HEK293 (cell line): ENCODE results near the gene BCORL1.

Experiments
- CTCF ChIP-seq: fragments of 450-650 bp; formaldehyde crosslinking; IDR thresholded peaks from 2 replicates; pipeline ENCODE4 v1.5.1; 2016; ENCODE audit warnings: missing biosample characterization, missing genetic modification characterization
- HIC1 ChIP-seq: fragments of 450-650 bp; formaldehyde crosslinking; IDR thresholded peaks from 2 replicates; pipeline ENCODE4 v1.5.1; 2016; ENCODE audit warnings: missing biosample characterization, missing genetic modification characterization
- KLF10 ChIP-seq: fragments of 450-650 bp; IDR thresholded peaks from 2 replicates; pipeline ENCODE4 v1.5.1; 2018; ENCODE audit warnings: missing biosample characterization, mild to moderate bottlenecking, missing genetic modification characterization
- MYNN ChIP-seq: fragments of 450-650 bp; formaldehyde crosslinking; IDR thresholded peaks from 2 replicates; pipeline ENCODE4 v1.5.1; 2016; ENCODE audit warnings: missing biosample characterization, missing genetic modification characterization, borderline replicate concordance
- PATZ1 ChIP-seq: fragments of 450-650 bp; formaldehyde crosslinking; IDR thresholded peaks from 2 replicates; pipeline ENCODE4 v1.5.1; 2016; ENCODE audit warnings: missing biosample characterization, missing genetic modification characterization
- PRDM2 ChIP-seq: fragments of 450-650 bp; formaldehyde crosslinking; IDR thresholded peaks from 2 replicates; pipeline ENCODE4 v1.5.1; 2016; ENCODE audit warnings: missing biosample characterization, missing genetic modification characterization, borderline replicate concordance
- YY2 ChIP-seq: fragments of 450-650 bp; formaldehyde crosslinking; IDR thresholded peaks from 2 replicates; pipeline ENCODE4 v1.5.1; 2016; ENCODE audit warnings: missing biosample characterization, missing genetic modification characterization
- ZBTB17 ChIP-seq: fragments of 450-650 bp; formaldehyde crosslinking; IDR thresholded peaks from 2 replicates; pipeline ENCODE4 v1.5.1; 2016; ENCODE audit warnings: missing biosample characterization, missing genetic modification characterization
- ZBTB21 ChIP-seq: fragments of 450-650 bp; formaldehyde crosslinking; IDR thresholded peaks from 2 replicates; pipeline ENCODE4 v1.5.1; 2017; ENCODE audit warnings: missing biosample characterization, missing genetic modification characterization
- ZNF16 ChIP-seq: fragments of 450-650 bp; formaldehyde crosslinking; IDR thresholded peaks from 2 replicates; pipeline ENCODE4 v1.5.1; 2016; ENCODE audit warnings: low read depth, missing biosample characterization, missing genetic modification characterization
- ZNF169 ChIP-seq: fragments of 450-650 bp; formaldehyde crosslinking; IDR thresholded peaks from 2 replicates; pipeline ENCODE4 v1.5.1; 2016; ENCODE audit warnings: missing biosample characterization, missing genetic modification characterization
- ZNF174 ChIP-seq: fragments of 450-650 bp; formaldehyde crosslinking; IDR thresholded peaks from 2 replicates; pipeline ENCODE4 v1.5.0; 2017; ENCODE audit warnings: missing biosample characterization, mild to moderate bottlenecking, missing genetic modification characterization
- ZNF362 ChIP-seq: fragments of 450-650 bp; formaldehyde crosslinking; IDR thresholded peaks from 2 replicates; pipeline ENCODE4 v1.5.1; 2016; ENCODE audit warnings: missing biosample characterization, missing genetic modification characterization
- ZNF394 ChIP-seq: fragments of 450-650 bp; formaldehyde crosslinking; IDR thresholded peaks from 2 replicates; pipeline ENCODE4 v1.5.1; 2016; ENCODE audit warnings: missing biosample characterization, missing genetic modification characterization, mild to moderate bottlenecking, moderate library complexity, borderline replicate concordance
- ZNF621 ChIP-seq: fragments of 450-650 bp; formaldehyde crosslinking; IDR thresholded peaks from 2 replicates; pipeline ENCODE4 v1.5.1; 2017; ENCODE audit warnings: missing biosample characterization, missing genetic modification characterization
- ZNF692 ChIP-seq: fragments of 450-650 bp; formaldehyde crosslinking; IDR thresholded peaks from 2 replicates; pipeline ENCODE4 v1.5.1; 2016; ENCODE audit warnings: missing biosample characterization, missing genetic modification characterization
- ZNF837 ChIP-seq: fragments of 450-650 bp; formaldehyde crosslinking; IDR thresholded peaks from 2 replicates; pipeline ENCODE4 v1.5.1; 2016; ENCODE audit warnings: missing biosample characterization, missing genetic modification characterization
- ZXDB ChIP-seq: fragments of 450-650 bp; formaldehyde crosslinking; IDR thresholded peaks from 2 replicates; pipeline ENCODE4 v1.5.1; 2016; ENCODE audit warnings: missing biosample characterization, missing genetic modification characterization
- TF ChIP-seq, protein P1 (sequence below): fragments of 450-650 bp; formaldehyde crosslinking; IDR thresholded peaks from 2 replicates; pipeline ENCODE4 v1.5.1; 2017; ENCODE audit warnings: missing biosample characterization, missing genetic modification characterization
- TF ChIP-seq, protein P2 (sequence below): fragments of 450-650 bp; formaldehyde crosslinking; IDR thresholded peaks from 2 replicates; pipeline ENCODE4 v1.5.1; 2016; ENCODE audit warnings: missing biosample characterization, missing genetic modification characterization

Gene BCORL1

GRCh38 chrX:129982300-129983251 is at the start of gene BCORL1 (continued):
- TF ChIP-seq ZBTB21 (no peak; the same call in 1 of the 2 replicates), ZNF692 (tag by site-specific recombination) (0 out of 2 replicates have a peak, but pooled peaks have one; percentile 57), ZNF174 (tag by site-specific recombination) (no peak), PATZ1 (tag by site-specific recombination) (peak; percentile 99), ZNF621 (tag by site-specific recombination) (no peak), KLF10 (no peak), MYNN (tag by site-specific recombination) (no peak), ZXDB (tag by site-specific recombination) (peak; percentile 85), PRDM2 (tag by site-specific recombination) (no peak), ZNF394 (tag by site-specific recombination) (peak; percentile 66), YY2 (tag by site-specific recombination) (peak; percentile 49; the same call in 1 of the 2 replicates), ZNF169 (tag by site-specific recombination) (no peak), ZNF837 (tag by site-specific recombination) (no peak), ZNF362 (tag by site-specific recombination) (no peak), CTCF (peak; percentile 31), ZNF16 (tag by site-specific recombination) (no peak), HIC1 (tag by site-specific recombination) (peak; percentile 95), ZBTB17 (tag by site-specific recombination) (peak; percentile 99)
- TF ChIP-seq, protein P1, sequence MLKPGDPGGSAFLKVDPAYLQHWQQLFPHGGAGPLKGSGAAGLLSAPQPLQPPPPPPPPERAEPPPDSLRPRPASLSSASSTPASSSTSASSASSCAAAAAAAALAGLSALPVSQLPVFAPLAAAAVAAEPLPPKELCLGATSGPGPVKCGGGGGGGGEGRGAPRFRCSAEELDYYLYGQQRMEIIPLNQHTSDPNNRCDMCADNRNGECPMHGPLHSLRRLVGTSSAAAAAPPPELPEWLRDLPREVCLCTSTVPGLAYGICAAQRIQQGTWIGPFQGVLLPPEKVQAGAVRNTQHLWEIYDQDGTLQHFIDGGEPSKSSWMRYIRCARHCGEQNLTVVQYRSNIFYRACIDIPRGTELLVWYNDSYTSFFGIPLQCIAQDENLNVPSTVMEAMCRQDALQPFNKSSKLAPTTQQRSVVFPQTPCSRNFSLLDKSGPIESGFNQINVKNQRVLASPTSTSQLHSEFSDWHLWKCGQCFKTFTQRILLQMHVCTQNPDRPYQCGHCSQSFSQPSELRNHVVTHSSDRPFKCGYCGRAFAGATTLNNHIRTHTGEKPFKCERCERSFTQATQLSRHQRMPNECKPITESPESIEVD (tag by site-specific recombination) = no peak
- TF ChIP-seq, protein P2, sequence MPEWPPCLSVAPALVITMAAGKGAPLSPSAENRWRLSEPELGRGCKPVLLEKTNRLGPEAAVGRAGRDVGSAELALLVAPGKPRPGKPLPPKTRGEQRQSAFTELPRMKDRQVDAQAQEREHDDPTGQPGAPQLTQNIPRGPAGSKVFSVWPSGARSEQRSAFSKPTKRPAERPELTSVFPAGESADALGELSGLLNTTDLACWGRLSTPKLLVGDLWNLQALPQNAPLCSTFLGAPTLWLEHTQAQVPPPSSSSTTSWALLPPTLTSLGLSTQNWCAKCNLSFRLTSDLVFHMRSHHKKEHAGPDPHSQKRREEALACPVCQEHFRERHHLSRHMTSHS (tag by site-specific recombination) = no peak
